CMK (cell line): ENCODE data around the gene BTBD19.
"Not testable (repeated sequence)": the region's sequence is repeated elsewhere in the genome, so short reads cannot be mapped to it uniquely, and the experiment has no call there.

Source experiments
- DNase-seq: peaks from one replicate; pipeline ENCODE4 v3.0.0-alpha.2; 2010; ENCODE audit warnings: low read depth

The BTBD19 gene

GRCh38 chr1:44828003-44828651 is 19.8 kb downstream of the BTBD19 start:
- DNase-seq, result no peak

DNA sequence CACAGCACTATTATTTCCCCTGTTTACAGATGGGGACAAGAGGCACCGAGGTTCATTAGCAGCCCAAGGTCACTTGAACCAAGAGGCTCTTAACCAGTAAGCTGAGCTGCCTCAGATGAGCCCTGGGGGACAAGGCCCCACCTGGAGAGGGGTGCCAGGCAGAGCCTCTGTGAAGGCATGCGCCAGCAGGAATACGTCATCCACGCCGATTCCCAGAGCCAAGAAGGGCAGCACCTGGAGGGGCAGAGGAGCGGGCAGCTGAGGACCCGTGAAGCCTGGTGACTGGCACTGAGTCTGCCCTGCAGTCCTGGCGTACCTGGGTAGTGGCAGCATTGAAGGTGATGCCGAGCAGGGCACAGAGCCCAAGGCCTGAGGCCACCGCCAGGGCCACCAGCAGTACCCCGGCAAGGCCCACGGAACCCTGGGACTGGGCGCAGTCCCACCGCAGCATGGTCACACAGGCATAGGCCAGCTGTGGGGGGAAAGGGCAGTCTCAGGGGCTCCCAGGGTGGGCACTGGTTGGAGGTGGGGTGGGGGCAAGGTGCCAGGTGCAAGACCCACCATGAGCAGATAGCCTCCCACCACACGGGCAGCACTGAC is 20.6 kb downstream of the BTBD19 start:
- DNase-seq, result no peak

GRCh38 chr1:44829506-44830384 is 21.4 kb downstream of the BTBD19 start:
- DNase-seq, result no peak

GRCh38 chr1:44830900-44831304 is 22.6 kb downstream of the BTBD19 start:
- no peak for DNase-seq

DNA sequence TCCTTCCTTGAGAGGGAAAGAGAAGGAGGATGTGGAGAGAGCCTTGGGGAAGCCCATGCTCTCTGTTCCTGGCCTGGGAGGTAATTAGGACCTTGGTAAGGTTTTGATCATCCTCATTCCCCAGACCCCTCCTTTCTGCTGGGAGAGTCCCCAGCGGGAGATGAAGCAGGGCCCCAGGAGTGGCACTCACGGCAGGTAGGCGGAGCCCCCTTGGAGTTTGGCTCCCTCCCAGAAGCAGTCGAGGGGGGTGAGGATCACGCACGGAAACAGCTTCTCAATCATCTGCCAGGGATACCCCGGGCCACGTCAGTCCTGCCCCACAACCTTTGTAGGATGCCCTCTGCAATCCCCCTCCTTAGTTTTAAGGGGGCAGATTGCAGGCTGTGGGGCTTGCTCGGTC is 23.2 kb downstream of the BTBD19 start:
- DNase-seq, result no peak

DNA sequence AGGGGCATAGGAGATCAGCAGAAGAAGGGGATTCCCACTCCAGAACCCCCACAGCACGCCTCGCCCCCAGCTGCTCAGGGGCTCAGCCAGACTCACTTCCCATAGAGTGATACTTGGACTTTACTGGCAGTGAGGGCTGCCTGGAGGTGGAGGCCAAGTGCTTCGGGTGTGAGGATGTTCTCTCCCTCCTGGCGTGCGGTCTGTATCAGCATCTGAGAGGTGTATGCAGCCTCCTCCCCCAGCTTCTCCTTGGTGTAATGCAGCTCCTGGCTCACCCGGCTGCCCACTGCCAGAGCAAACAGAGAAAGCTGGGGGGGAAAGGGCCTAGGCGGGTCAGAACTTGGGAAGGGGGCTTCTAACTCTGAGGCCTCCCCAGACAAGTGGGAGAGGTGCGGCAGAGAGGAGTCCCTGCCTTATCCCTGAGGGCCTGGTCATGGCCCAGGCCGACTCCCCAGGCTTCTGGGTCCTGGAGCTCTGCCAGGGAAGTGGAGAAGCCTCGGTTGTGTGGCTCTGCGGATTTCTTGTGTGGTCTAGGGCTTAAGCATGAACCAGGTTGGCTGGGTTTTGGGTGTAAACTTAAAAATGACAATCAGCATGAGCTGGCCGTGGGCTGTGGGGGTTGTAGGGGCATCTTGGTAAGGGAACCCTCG is 23.9 kb downstream of the BTBD19 start:
- no peak for DNase-seq

DNA sequence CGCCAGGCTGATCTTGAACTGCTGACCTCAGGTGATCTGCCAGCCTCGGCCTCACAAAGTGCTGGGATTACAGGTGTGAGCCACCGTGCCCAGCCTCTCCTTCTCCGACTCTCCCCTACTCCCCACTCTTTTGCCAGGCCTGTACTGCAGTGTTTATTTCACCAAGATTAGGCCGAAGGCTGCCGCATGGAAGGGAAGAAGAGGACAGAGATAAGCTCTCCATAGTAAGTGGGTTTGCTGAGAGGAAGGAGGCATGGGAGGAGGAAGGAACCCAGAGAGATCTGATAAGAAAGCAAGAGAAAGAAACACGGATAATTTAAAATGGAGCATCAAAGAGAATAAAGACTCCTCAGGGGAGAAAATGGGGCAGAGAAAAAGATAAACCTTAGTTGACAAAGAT is 26.0 kb downstream of the BTBD19 start:
- DNase-seq, result no peak

DNA sequence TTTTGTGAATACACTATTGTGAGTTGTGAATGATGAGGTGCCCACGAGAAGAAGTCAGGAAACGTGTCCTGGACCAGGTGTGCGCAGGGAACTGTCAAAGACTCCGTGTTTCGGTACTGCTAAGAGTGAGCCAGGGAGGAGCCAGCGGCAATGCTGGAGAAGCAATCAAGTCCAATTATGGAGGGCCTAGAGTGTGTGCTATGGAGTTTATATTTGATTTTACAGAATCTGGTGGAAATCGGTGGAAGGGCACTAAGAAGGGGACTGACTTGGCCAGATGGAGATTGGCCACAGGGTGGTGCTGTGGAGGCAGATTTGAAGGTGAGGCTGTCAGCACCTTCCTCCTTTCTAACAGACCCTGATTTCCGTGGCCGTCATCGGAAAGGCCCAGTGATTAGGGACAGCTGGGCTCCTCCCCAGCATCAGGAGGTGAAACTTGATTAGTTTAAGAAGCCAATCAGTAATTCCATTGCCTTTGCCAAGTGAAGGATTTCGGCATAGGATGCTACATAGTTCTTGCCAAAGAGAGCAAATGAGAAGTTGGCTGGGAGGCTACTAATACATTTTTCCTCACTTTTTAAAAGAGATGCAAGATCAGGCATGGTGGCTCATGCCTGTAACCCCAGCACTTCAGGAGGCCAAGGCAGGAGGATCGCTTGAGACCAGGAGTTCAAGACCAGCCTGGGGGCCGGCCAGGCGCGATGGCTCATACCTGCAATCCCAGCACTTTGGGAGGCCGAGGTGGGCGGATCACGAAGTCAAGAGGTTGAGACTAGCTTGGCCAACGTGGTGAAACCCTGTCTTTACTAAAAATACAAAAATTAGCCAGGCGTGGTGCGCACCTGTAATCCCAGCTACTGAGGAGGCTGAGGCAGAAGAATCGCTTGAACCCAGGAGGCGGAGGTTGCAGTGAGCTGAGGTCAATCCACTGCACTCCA is 27.7 kb downstream of the BTBD19 start:
- DNase-seq, result peak; percentile 60

- not testable (repeated sequence) for DNase-seq
These were observed 30.0 kb downstream of the BTBD19 start for GRCh38 chr1:44838294-44838693.

DNA sequence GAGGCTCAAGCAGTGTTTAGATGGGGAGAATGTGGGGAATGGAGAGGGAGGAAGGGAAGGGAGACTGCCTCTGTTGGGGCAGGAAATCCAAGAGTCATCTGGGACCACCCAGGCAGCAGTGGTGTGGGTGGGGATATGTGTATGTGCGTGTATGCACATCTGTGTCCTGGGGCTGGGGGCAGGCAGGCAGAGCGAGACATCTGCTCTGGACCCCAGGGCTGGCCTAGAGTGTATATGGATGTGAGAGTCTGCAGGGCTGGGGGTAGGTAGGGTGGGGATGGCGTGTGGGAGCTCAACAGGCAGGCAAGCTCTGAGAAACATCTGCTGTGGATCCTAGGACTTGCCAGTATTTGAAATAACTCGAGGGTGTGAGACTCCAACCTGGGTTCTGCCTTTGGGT is 31.3 kb downstream of the BTBD19 start:
- DNase-seq, result no peak

DNA sequence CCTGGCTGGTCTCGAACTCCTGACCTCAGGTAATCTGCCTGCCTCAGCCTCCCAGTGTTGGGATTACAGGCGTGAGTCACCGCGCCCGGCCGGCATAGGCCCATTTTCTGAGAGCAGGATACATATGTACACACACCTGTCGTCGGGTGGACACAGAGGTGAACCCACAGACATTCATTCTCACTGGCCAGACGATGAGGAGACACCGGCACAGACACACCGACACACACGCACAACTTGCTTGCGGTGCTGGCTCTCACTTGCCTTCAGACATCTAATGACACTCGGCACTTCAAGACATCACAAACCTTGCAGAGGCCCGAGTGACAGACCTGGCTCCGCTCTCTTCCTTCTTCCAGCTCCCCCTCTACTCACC is 34.2 kb downstream of the BTBD19 start:
- DNase-seq, result no peak

DNA sequence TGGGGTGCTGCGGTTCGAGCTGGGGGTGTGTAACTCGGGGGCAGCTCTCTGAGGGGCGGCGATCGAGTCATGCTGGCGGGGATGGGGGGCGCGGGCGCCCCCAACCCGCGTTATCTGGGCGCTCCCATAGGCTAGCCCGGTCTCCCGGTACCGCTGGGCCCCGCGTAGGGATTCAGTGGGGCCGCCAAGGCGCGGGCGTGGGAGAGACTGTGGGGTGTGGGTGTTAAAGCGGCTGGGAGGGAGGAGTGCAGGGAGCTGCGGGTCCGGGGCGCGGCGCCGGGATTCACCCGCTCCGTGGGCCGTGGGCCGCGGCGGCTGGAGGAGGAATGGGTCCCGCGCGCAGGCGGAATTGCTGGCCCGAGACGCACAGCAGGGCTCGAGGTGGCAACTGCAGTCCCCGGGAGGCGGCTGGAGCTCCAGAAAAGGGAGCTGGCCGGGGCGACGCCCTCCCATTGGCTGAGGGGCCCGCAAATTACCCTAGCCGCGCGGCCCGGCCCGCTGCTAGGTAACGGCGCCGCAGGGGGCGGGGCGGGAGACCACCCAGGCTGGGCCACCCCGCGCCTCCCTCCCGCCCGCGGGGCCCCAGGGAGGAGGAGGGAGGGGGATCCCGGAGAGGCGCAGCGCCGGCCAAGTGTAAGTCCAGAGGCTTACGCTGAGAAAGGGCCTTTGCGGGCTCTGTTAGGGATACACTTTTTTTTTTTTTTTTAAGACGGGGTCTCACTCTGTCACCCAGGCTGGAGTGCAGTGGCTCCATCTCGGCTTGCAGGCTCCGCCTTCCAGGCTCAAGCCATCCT is 34.7 kb downstream of the BTBD19 start, which contains the start of gene PTCH2:
Gene PTCH2, minus strand, starts transcription at position 392 of the 794 bp plus-strand sequence. Its CDS starts 321 bp downstream, at position 71.
- peak; percentile 59 for DNase-seq

- DNase-seq, result no peak
These were observed 38.7 kb downstream of the BTBD19 start for GRCh38 chr1:44846985-44847384.

GRCh38 chr1:44847845-44848244 is 39.5 kb downstream of the BTBD19 start:
- DNase-seq, result no peak

DNA sequence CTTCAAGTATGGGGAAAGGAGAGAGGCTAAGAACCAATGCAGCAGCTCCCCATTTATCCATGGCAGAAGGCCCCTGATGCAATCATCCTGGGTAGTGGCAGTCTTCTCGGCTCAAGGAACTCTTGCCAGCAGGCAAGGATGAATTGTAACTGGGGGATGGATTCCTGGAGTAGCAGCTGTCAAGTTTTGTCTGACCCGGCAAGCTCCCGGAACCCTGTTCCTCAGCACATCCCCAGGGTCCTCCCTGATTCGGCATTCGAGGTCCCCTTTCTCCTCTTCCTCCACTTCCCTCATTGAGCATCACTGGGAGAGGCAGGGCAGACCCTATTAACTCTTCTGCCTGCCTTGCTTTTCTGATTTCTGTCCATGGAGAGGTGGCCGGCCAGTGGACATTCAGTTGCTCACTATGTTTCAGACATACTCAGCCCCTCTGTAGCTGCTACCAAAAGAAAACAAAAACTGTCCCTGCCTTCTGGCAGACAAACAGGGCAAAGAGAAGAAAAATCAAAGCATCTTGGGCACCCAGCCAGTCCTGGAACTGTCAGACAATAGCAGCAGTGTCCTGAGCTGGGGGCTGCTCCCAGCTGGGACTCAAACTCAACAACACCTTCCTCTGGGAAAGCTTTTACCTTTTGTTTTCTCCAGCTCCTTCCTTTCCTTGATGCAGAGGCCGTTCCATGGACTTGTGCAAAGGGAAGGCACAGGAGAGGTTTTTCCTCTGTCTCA is 40.3 kb downstream of the BTBD19 start:
- no peak for DNase-seq

DNA sequence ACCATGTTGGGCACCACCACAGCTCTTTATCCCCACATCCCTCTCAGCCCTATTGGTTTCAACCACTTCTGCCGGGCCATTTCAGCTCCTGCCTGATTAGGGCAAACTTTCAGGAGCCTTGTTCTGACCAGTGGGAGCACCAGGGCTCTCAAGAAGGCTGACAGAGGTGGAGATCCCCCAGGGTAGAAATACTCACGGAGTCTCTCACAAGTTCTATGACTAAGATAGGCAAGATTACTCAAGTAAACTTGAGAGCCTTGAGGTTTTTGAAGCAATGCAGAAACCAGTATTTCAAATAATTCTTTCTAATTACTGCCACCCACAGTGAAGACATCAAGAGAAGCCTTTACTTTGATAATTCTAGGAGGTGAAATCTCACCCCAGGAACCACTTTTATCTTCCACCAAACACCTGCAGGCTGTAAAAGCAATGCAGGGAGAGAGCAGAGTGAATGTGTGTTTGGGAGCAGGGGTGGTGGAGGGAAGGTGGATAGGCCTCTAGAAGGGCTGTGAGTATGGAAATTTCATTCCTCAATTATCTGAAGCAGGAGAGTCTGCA is 41.3 kb downstream of the BTBD19 start:
- no peak for DNase-seq

- DNase-seq, result no peak
These were observed 43.0 kb downstream of the BTBD19 start for GRCh38 chr1:44851308-44851707.

- DNase-seq, result no peak
These were observed 44.9 kb downstream of the BTBD19 start for GRCh38 chr1:44853201-44853600.

GRCh38 chr1:44854970-44855369 is 46.6 kb downstream of the BTBD19 start:
- no peak for DNase-seq

- DNase-seq, result no peak
These were observed 47.4 kb downstream of the BTBD19 start for GRCh38 chr1:44855742-44856141.
